GM12874 (cell line): ENCODE results near the gene NCR3LG1.

ENCODE experiments used
- CTCF ChIP-seq: IDR thresholded peaks from 2 replicates; pipeline ENCODE4 v1.5.1; 2011; ENCODE audit warnings: low read depth, mild to moderate bottlenecking, control low read depth, low read length, moderate library complexity; ENCODE audit not compliant: insufficient read depth

NCR3LG1 gene

GRCh38 chr11:17351510-17352176 lies at the start of gene NCR3LG1:
Gene NCR3LG1 (plus strand): TSS chr11:17351800. CDS start chr11:17351970, 170 bp downstream.
- TF ChIP-seq CTCF: no peak

DNA sequence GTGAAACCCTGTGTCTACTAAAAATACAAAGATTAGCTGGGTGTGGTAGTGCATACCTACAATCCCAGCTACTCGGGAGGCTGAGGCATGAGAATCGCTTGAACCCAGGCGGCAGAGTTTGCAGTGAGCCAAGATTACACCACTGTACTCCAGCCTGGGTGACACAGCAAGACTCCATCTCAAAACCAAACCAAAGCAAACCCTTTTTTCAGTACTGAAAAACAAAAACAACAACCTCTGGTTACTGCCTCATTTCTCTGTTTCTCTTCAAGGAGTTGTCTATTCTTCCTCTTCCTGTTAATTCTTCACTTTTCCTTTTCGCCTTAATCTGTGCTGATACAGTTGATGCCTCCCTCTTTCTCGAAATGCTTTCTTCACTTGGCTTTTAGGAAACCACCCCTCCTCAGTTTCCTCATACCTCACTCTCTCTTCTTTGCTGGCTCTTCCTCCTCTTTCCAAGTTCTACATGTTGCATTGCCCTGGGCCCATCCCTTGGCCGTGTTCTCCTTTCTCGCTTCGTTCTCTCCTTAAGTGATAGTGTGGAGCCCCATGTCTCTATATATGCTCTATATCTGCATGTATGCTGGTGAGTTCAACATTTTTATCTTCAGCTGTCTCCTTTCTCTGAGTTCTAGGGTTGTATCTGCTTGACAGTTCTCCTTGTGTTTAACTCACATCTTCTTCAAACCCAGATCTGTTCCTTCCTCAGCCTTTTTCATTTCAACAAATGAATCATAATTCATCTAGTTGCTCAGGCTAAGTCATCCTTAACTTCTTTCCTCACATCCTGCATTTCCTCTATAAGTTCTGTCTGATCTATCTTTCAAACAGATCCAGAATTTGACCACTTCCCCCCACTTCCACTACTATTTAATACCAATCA lies 38.0 kb upstream of the NCR3LG1 start:
- TF ChIP-seq CTCF: no peak

- TF ChIP-seq CTCF: no peak
These were observed 37.4 kb upstream of the NCR3LG1 start for GRCh38 chr11:17314232-17314547.

DNA sequence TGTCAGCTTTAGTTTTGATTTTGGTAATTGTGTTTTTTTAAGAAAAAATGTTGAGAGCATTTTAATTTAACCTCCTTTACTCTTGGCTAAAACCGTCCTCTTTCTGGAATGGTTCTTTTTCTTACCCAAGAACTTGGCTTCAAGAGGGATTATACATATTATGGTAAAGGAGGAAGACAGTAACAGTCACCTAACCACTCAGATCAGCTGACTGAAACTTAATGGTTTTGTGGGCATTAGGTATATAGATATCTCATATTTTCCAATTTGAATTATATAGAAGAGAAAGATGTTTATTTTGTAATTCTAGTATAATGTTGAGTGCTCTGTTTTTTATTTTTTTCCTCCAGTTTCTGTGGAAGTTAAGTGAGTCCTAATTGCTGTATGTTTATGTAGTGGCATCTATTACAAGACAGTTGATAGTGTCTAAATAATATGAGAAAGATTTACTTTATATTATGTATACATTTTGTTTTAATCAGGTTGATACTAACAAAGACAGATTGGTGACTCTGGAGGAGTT lies 36.6 kb upstream of the NCR3LG1 start:
- no peak for TF ChIP-seq CTCF

GRCh38 chr11:17328871-17329494 lies 22.6 kb upstream of the NCR3LG1 start:
- no peak for TF ChIP-seq CTCF

- no peak for TF ChIP-seq CTCF
These were observed 19.9 kb upstream of the NCR3LG1 start for GRCh38 chr11:17331669-17332068.
